ENCODE results near the gene PIM1.

DNA sequence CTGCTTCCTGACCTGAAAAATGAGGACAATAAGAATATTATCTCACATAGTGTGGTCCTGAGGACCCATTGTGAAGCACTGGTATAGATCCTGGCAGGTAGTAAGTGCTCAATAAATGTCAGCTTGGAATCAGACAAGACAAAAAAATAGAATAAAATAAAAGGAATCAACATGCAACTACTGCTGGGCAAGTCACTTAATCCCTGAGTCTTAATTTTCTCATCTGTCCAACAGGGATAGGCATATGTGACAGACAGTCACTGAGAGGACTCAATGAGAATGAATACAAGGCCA, 38.0 kb upstream of the PIM1 start:
- TF ChIP-seq POLR2A (IDR thresholded peaks at IDR 0.05) (no peak), CTCF (IDR thresholded peaks at IDR 0.05) (no peak)
